ENCODE results near the gene ITSN1.

ITSN1 gene

GRCh38 chr21:33771976-33772375, 129.7 kb downstream of the ITSN1 start:
- Histone ChIP-seq H3K79me2 (ENCODE audit: control insufficient read depth, low read length) (no peaks in the 10 kb centered on the region), H3K27me3 (ENCODE audit: control insufficient read depth, low read length) (no peaks in the 10 kb centered on the region), H3K9me2 (replicated peaks; ENCODE audit: control insufficient read depth, low read length) (no peaks in the 10 kb centered on the region), H3K9me3 (ENCODE audit: control insufficient read depth, insufficient read depth, low read length) (no peaks in the 10 kb centered on the region), H4K20me1 (ENCODE audit: control insufficient read depth, insufficient read depth, low read depth, low read length) (no peaks in the 10 kb centered on the region), H3K4me2 (ENCODE audit: low read length) (no peak overlapping the region), H3F3A (ENCODE audit: control insufficient read depth, insufficient read depth) (no peaks in the 10 kb centered on the region), H3K4me3 (ENCODE audit: low read length) (no peak overlapping the region), H3K27ac (ENCODE audit: low read depth, low read length) (no peak overlapping the region), H3K4me1 (ENCODE audit: control insufficient read depth, low read length) (no peaks in the 10 kb centered on the region), H3K36me3 (ENCODE audit: control insufficient read depth, low read length) (peaks cover 4% of the 10 kb centered on the region; the same call in 1 of the 2 replicates)
- no peak for TF ChIP-seq CTCF (IDR thresholded peaks at IDR 0.05; ENCODE audit: low read depth, low read length, poor library complexity, severe bottlenecking)
- no peak for TF ChIP-seq EZH2phosphoT487 (IDR thresholded peaks at IDR 0.05; ENCODE audit: borderline replicate concordance, low read length)

DNA sequence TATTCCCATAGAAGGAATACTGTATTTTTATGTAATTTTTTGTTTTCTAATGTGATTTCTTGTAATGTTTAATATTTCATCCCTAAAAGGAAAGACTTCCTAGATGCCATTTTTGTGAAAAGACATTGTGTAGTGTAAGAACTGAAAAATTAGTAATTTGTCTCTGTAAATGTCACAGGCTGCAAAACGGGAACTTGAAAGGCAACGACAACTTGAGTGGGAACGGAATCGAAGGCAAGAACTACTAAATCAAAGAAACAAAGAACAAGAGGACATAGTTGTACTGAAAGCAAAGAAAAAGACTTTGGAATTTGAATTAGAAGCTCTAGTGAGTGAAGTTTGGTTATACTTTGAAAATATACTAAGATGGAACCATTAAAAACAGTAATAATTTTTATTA, 132.2 kb downstream of the ITSN1 start:
- Histone ChIP-seq H3K9me3 (ENCODE audit: control insufficient read depth, insufficient read depth, low read length) (no peaks in the 10 kb centered on the region), H3K9me2 (replicated peaks; ENCODE audit: control insufficient read depth, low read length) (no peaks in the 10 kb centered on the region), H4K20me1 (ENCODE audit: control insufficient read depth, insufficient read depth, low read depth, low read length) (no peaks in the 10 kb centered on the region), H3K4me3 (ENCODE audit: low read length) (no peak overlapping the region), H3K36me3 (ENCODE audit: control insufficient read depth, low read length) (peaks cover 4% of the 10 kb centered on the region; the same call in 1 of the 2 replicates), H3K27ac (ENCODE audit: low read depth, low read length) (no peak overlapping the region), H3F3A (ENCODE audit: control insufficient read depth, insufficient read depth) (no peaks in the 10 kb centered on the region), H3K4me2 (ENCODE audit: low read length) (no peak overlapping the region), H3K4me1 (ENCODE audit: control insufficient read depth, low read length) (no peaks in the 10 kb centered on the region), H3K27me3 (ENCODE audit: control insufficient read depth, low read length) (no peaks in the 10 kb centered on the region), H3K79me2 (ENCODE audit: control insufficient read depth, low read length) (no peaks in the 10 kb centered on the region)
- no peak for TF ChIP-seq EZH2phosphoT487 (IDR thresholded peaks at IDR 0.05; ENCODE audit: borderline replicate concordance, low read length)
- no peak for TF ChIP-seq CTCF (IDR thresholded peaks at IDR 0.05; ENCODE audit: low read depth, low read length, poor library complexity, severe bottlenecking)

DNA sequence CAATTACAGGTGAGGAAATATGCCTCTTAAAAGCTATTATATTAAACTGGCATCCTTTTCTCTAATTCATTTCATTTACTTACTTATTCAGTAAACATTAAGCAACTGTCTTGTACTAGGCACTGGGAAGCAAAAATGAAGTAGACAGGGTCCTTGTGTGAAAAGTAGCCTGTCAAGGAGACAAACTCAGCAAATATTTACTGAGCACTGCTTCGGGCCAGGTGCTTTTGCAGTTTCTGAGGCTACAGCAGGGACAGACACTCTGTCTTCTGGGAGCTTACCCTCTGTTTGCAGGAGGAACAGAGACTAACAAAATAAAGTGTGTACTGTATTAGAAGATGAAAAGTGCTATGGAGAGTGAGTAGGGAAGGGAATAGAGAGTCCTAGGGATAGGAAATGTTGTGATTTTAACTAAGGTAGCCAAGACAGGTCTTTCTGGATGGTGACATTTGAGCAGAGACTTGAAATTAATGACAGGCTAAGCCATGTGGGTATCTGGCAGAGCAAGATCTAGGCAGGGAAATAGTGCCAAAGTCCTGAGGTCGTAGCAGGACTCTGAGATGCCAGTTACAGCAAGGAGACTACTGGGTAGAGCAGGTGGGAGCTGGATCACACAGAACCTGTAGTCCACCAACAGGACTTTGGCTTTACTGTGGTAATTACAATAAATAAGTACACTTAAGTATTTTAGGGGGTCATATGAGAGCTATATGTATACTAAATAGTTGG, 133.0 kb downstream of the ITSN1 start:
- H3K4me3 ChIP-seq (ENCODE audit: low read length): no peak overlapping the region
- no peaks in the 10 kb centered on the region for H3K9me2 ChIP-seq (replicated peaks; ENCODE audit: control insufficient read depth, low read length)
- H3K4me2 ChIP-seq (ENCODE audit: low read length): no peak overlapping the region
- peaks cover 4% of the 10 kb centered on the region; the same call in 1 of the 2 replicates for H3K36me3 ChIP-seq (ENCODE audit: control insufficient read depth, low read length)
- no peak overlapping the region for H3K27ac ChIP-seq (ENCODE audit: low read depth, low read length)
- no peaks in the 10 kb centered on the region for H3K4me1 ChIP-seq (ENCODE audit: control insufficient read depth, low read length)
- no peaks in the 10 kb centered on the region for H3K27me3 ChIP-seq (ENCODE audit: control insufficient read depth, low read length)
- no peaks in the 10 kb centered on the region for H3K79me2 ChIP-seq (ENCODE audit: control insufficient read depth, low read length)
- H3F3A ChIP-seq (ENCODE audit: control insufficient read depth, insufficient read depth): no peaks in the 10 kb centered on the region
- H3K9me3 ChIP-seq (ENCODE audit: control insufficient read depth, insufficient read depth, low read length): no peaks in the 10 kb centered on the region
- TF ChIP-seq EZH2phosphoT487 (IDR thresholded peaks at IDR 0.05; ENCODE audit: borderline replicate concordance, low read length) (no peak), CTCF (IDR thresholded peaks at IDR 0.05; ENCODE audit: low read depth, low read length, poor library complexity, severe bottlenecking) (no peak)
- no peaks in the 10 kb centered on the region for H4K20me1 ChIP-seq (ENCODE audit: control insufficient read depth, insufficient read depth, low read depth, low read length)

Measured in DOHH2 (cell line).